SK-N-SH treated with all-trans-retinoic acid at 6 μM for 48 hours (cell line): ENCODE measurements around the gene EHBP1.

ENCODE experiments used
- ATAC-seq: fragments of 200-7000 bp; cut with Tn5 transposase; 3 replicates; pipeline ENCODE4 v1.9.1; 2020; ENCODE audit warnings: mild to moderate bottlenecking, moderate library complexity
- ARNTL ChIP-seq: fragments of 450-650 bp; formaldehyde crosslinking; IDR thresholded peaks from 2 replicates; pipeline ENCODE4 v1.5.0; 2020; ENCODE audit warnings: low read depth, mild to moderate bottlenecking, moderate library complexity, borderline replicate concordance
- CSDC2 ChIP-seq: fragments of 250-450 bp; sonication (Bioruptor Pico); IDR thresholded peaks from 2 replicates; pipeline ENCODE4 v1.5.0; 2020; ENCODE audit warnings: mild to moderate bottlenecking, moderate library complexity
- CSRNP3 ChIP-seq: fragments of 250-450 bp; sonication (Bioruptor Pico); IDR thresholded peaks from 2 replicates; pipeline ENCODE4 v1.5.1; 2021; ENCODE audit warnings: mild to moderate bottlenecking, moderate library complexity
- GLIS3 ChIP-seq: fragments of 250-450 bp; sonication (Bioruptor Pico); IDR thresholded peaks from 2 replicates; pipeline ENCODE4 v1.5.0; 2020; ENCODE audit warnings: mild to moderate bottlenecking, moderate library complexity
- ISL1 ChIP-seq: fragments of 250-450 bp; sonication (Bioruptor Pico); IDR thresholded peaks from 2 replicates; pipeline ENCODE4 v2.1.2; 2022; ENCODE audit warnings: mild to moderate bottlenecking, moderate library complexity
- OSR1 ChIP-seq: fragments of 250-450 bp; sonication (Bioruptor Pico); IDR thresholded peaks from 2 replicates; pipeline ENCODE4 v1.8.0; 2022; ENCODE audit warnings: moderate library complexity, mild to moderate bottlenecking, inconsistent platforms
- PATZ1 ChIP-seq: fragments of 250-450 bp; sonication (Bioruptor Pico); IDR thresholded peaks from 2 replicates; pipeline ENCODE4 v1.8.0; 2020; ENCODE audit warnings: mild to moderate bottlenecking, moderate library complexity, borderline replicate concordance
- POU6F1 ChIP-seq: fragments of 250-450 bp; sonication (Bioruptor Pico); IDR thresholded peaks from 2 replicates; pipeline ENCODE4 v1.8.0; 2021; ENCODE audit warnings: low read depth, mild to moderate bottlenecking, moderate library complexity, borderline replicate concordance
- RARB ChIP-seq: fragments of 250-450 bp; sonication (Bioruptor Pico); IDR thresholded peaks from 2 replicates; pipeline ENCODE4 v1.8.0; 2021; ENCODE audit warnings: mild to moderate bottlenecking, moderate library complexity
- SNAI2 ChIP-seq: fragments of 250-450 bp; sonication (Bioruptor Pico); IDR thresholded peaks from 2 replicates; pipeline ENCODE4 v1.5.0; 2020; ENCODE audit warnings: mild to moderate bottlenecking, moderate library complexity
- TCF4 ChIP-seq: fragments of 250-450 bp; sonication (Bioruptor Pico); IDR thresholded peaks from 2 replicates; pipeline ENCODE4 v1.8.0; 2021; ENCODE audit warnings: mild to moderate bottlenecking, moderate library complexity, borderline replicate concordance
- ZC3H10 ChIP-seq: fragments of 250-450 bp; sonication (Bioruptor Pico); IDR thresholded peaks from 2 replicates; pipeline ENCODE4 v1.5.1; 2021; ENCODE audit warnings: mild to moderate bottlenecking, moderate library complexity
- ZFP3 ChIP-seq: fragments of 250-450 bp; sonication (Bioruptor Pico); IDR thresholded peaks from 2 replicates; pipeline ENCODE4 v1.5.0; 2020; ENCODE audit warnings: mild to moderate bottlenecking, moderate library complexity
- ZFP30 ChIP-seq: fragments of 450-650 bp; formaldehyde crosslinking; IDR thresholded peaks from 2 replicates; pipeline ENCODE4 v1.5.0; 2022; ENCODE audit warnings: mild to moderate bottlenecking, moderate library complexity
- ZNF565 ChIP-seq: fragments of 450-650 bp; formaldehyde crosslinking; conservative IDR thresholded peaks from 2 replicates; pipeline ENCODE4 v1.5.0; 2020; ENCODE audit warnings: low read depth, mild to moderate bottlenecking, moderate library complexity
- TF ChIP-seq, protein P1 (sequence below): fragments of 250-450 bp; sonication (Bioruptor Pico); IDR thresholded peaks from 2 replicates; pipeline ENCODE4 v1.5.0; 2020; ENCODE audit warnings: mild to moderate bottlenecking, moderate library complexity
- TF ChIP-seq, protein P2 (sequence below): fragments of 250-450 bp; sonication (Bioruptor Pico); IDR thresholded peaks from 2 replicates; pipeline ENCODE4 v1.5.1; 2020; ENCODE audit warnings: low read depth, mild to moderate bottlenecking, moderate library complexity

Gene EHBP1

GRCh38 chr2:62783679-62784078, 78.2 kb downstream of the EHBP1 start:
- no peak for TF ChIP-seq ZFP3 (CRISPR knock-in tag)
- TF ChIP-seq, protein P1, sequence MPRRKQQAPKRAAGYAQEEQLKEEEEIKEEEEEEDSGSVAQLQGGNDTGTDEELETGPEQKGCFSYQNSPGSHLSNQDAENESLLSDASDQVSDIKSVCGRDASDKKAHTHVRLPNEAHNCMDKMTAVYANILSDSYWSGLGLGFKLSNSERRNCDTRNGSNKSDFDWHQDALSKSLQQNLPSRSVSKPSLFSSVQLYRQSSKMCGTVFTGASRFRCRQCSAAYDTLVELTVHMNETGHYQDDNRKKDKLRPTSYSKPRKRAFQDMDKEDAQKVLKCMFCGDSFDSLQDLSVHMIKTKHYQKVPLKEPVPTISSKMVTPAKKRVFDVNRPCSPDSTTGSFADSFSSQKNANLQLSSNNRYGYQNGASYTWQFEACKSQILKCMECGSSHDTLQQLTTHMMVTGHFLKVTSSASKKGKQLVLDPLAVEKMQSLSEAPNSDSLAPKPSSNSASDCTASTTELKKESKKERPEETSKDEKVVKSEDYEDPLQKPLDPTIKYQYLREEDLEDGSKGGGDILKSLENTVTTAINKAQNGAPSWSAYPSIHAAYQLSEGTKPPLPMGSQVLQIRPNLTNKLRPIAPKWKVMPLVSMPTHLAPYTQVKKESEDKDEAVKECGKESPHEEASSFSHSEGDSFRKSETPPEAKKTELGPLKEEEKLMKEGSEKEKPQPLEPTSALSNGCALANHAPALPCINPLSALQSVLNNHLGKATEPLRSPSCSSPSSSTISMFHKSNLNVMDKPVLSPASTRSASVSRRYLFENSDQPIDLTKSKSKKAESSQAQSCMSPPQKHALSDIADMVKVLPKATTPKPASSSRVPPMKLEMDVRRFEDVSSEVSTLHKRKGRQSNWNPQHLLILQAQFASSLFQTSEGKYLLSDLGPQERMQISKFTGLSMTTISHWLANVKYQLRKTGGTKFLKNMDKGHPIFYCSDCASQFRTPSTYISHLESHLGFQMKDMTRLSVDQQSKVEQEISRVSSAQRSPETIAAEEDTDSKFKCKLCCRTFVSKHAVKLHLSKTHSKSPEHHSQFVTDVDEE: no peak
- TF ChIP-seq GLIS3 (CRISPR knock-in tag): no peak
- TF ChIP-seq CSRNP3 (CRISPR knock-in tag): no peak
- no peak for TF ChIP-seq ZNF565 (CRISPR knock-in tag)
- TF ChIP-seq ARNTL (CRISPR knock-in tag): no peak
- no peak for TF ChIP-seq SNAI2 (CRISPR knock-in tag)
- no peak for TF ChIP-seq OSR1
- TF ChIP-seq ZC3H10 (CRISPR knock-in tag): no peak
- no peak for ATAC-seq

GRCh38 chr2:62784341-62784740, 78.8 kb downstream of the EHBP1 start:
- TF ChIP-seq ZFP30 (CRISPR knock-in tag) (no peak), TCF4 (no peak), CSDC2 (CRISPR knock-in tag) (no peak), CSRNP3 (CRISPR knock-in tag) (no peak), OSR1 (no peak), ZFP3 (CRISPR knock-in tag) (no peak), ISL1 (CRISPR knock-in tag) (no peak), GLIS3 (CRISPR knock-in tag) (no peak), PATZ1 (CRISPR knock-in tag) (no peak), RARB (CRISPR knock-in tag) (no peak)
- TF ChIP-seq, protein P2, sequence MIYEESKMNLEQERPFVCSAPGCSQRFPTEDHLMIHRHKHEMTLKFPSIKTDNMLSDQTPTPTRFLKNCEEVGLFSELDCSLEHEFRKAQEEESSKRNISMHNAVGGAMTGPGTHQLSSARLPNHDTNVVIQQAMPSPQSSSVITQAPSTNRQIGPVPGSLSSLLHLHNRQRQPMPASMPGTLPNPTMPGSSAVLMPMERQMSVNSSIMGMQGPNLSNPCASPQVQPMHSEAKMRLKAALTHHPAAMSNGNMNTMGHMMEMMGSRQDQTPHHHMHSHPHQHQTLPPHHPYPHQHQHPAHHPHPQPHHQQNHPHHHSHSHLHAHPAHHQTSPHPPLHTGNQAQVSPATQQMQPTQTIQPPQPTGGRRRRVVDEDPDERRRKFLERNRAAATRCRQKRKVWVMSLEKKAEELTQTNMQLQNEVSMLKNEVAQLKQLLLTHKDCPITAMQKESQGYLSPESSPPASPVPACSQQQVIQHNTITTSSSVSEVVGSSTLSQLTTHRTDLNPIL (CRISPR knock-in tag): no peak
- TF ChIP-seq, protein P1: no peak
- no peak for ATAC-seq

- ATAC-seq: no peak
Measured at GRCh38 chr2:62785216-62785615, 79.7 kb downstream of the EHBP1 start.

More at GRCh38 chr2:62785216-62785615, 79.7 kb downstream of the EHBP1 start:
- no peak for TF ChIP-seq POU6F1
- TF ChIP-seq, protein P1: no peak
